Activated naive CD4-positive, alpha-beta T cell (primary cell): ENCODE data around the gene COL13A1.

Experiments
- DNase-seq, 4 experiments: peaks; one replicate each; lab custom pipeline; 2025; lab: John Stamatoyannopoulos, UW

The COL13A1 gene

DNA sequence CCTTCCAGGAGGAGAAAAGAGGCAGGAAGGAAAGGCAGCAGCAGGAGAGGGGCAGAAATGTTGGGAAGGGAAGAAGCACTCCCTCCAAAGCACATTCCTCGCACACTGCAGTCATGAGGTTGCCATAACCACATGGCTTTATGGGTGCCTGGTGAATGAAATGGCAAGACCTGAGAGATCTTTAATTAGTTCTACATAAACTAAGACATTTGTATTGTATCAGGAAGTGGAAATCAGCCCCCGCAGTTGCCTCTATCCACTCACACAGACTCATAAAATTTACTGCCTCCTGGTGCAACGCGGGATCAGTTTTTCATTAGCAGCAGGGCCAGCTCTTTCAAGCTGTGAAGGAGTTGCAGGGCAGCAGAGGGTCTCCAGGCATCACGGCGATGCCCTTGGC is 106.4 kb downstream of the COL13A1 start:
- DNase-seq = no peak

DNA sequence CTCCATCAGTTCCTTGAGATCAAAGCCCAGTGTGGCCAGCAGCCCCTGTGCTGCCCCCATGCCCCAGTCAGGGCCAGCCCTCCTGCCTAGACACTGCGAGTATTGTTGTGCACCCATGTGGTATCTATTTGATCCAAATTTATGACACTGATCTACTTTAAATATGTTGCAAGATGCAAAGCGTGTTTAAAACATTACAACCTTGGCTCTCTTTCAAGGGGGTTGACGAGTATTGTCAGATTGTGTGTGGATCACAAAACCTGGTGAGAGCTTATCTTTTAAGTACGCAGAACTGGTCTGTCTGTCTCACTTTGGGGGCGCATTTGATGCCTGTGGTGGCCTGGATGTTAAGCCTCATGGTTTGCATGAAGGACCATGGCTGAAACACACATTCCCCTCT is 108.9 kb downstream of the COL13A1 start:
- no peak for DNase-seq

DNA sequence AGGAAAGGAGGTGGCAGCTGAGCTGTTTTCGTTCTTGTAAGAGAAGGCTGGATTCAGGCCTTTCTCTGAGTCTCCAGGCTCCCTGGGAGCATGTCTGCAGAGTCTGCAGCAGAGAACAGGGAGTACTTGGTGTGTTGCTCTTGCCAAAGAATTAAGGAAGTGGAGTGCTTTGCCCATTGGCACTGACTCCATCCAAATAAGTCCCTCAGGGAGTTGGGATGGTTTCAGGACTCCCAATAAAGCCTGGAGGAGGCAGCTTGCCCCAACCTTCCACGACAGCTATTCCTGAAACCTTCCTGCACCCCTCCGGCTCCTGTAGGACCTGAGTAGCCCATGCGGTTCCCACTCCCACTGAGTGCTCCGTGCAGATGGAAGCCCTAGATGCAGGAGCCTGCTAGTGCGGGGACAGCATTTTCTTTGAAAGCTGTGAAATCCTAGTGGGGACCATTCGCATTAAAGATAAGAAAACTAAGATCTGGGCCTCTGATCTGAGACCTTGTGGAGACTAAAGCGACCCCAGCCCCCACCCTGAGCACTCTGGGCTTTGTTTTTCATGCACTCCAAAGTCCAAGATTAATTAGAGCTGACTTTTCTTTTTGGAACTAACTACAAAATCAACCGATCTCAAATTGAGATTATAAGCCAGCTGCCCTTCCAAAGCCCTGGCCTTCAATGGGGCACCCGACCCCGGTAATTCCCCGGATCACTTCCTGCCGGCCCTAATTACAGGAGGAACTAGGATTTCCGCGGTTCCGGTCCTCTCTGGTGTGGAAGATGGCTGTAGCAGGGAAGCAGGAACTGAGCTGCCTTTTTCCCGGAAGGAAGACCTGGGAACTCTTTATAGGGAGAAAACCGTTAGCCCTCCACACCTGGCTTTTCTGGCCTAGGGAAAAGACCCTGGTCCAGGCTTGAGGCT is 110.2 kb downstream of the COL13A1 start:
- DNase-seq = no peak

DNA sequence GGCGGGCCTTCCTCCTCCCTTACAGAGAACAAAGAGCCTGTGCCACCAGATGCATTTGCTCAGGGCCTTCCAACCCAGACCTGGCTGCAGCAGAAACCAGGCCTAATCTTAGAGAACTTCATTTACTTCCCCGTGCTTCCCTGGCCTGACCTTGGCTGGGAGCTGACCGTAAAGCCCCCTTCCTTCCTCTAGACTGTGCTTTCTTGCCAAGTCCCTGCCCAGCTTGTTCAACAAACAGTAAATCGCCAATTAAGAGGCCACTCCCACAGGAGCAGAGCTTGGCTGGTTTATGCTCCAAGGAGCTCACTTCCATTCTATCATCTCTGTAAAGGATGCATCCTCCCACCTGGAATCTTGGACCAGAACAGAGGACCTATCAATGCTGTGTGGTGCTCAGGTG is 110.9 kb downstream of the COL13A1 start:
- no peak for DNase-seq

DNA sequence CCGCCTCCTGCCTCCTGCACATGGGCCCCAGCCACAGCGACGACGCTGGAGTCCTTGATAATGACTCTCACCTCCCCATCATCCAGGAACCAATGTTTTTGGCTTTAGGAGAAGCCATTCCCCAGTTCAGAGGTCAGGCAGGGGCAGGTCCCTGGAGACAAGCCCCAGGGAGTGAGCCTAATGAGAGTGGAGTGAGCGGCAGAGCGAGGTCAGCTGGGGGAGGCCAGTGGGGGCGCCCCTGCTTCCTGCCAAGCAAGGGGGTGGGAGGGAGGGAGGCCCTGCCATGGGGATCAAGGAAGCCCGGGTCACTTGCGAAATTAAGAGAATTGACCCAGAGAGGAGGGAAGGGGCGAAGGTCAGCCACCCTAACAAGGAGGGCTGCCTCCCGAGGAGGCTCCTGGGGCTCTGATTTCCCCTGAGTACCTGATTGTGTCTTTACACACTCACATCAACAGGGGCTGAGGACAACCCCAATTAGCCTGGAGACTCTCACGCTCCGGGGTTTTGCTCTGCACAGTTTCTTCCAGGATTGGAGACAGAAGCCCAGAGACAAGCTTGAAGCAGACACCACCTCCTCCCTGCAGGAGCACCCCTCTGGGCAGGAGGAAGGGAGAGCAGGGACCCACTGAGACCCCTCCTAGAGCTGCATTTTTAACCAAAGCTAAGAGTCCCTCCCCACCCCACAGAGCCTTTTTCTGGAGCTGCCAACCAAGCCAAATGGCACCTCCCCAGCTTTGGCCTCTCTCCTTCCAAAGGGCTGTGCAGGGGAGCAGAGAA is 112.1 kb downstream of the COL13A1 start:
- DNase-seq = no peak

DNA sequence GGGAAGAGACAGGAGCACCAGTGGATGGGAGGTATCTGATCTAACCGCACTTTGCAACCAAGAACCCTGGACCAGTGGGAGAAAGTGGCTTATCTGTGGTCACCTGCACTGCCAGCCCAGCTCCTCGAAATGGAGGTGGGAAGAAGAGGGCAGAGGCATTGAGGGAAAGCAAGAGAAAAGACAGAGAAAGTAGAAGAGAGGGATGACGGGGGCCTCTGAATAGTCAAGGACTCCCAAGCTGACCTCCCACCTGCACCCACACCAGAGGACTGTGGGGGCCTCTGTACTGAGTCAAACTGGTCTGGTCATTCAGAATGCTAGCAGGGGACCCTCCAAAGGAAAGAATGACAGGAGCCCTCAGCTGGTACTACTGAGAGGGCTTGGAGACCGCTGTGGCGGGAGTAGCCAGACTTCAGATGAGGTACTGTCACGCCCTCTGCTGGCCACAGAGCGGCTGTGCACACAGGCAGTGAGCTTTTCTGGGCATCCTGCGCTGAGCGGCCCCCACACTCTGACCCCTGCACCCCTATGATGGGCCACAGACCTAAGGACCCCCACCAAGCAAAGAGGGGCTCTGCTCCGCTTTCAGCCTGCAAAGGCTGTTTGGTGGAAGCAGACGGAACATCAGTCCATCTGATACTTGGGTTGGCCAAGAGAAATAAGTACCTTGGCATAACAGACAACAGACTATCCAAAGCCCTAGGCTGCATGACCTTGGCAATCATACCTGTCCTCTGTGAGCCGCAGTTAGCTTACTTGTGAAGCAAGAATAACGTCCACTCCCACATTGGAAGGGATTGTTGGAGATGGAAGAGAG is 112.9 kb downstream of the COL13A1 start:
- peak in 2 of 4 experiments; percentile 13 to 14 for DNase-seq

DNA sequence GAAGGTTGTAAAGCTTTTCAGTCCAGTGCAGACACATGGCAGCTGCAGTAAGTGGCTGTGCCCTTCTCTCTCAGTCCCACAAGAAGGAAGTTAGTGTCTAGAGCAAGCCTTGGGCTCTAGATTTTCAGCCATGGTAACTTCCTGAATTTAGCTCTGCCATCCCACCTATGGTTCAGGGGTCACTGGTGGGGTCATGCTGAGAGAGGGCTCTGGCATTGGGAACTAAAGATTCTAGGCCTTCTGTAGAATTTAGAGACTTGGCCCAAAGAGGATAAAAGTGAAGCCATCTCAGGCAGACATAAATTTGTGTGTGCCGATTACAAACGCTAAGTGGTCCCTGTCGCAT is 113.5 kb downstream of the COL13A1 start:
- DNase-seq = no peak

DNA sequence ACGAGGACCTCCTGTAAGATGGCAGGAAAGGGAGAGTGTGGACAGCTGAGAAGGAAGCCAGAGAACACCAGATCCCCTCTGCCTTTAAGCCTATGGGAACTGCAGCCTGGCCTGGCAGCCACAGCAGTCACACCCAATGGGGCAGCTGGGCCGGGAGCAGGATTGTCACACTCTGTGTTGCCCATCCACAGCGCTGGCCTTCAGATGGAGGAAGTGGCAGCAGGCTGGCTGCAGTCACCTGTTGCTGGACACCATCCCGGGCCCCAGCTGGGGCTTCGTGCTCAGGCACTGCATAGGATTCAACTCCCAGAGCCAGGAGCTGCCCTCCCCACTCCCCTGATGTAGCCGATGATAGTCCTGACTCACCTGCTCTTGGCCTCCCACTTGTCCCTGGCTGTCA is 114.4 kb downstream of the COL13A1 start:
- DNase-seq = no peak

DNA sequence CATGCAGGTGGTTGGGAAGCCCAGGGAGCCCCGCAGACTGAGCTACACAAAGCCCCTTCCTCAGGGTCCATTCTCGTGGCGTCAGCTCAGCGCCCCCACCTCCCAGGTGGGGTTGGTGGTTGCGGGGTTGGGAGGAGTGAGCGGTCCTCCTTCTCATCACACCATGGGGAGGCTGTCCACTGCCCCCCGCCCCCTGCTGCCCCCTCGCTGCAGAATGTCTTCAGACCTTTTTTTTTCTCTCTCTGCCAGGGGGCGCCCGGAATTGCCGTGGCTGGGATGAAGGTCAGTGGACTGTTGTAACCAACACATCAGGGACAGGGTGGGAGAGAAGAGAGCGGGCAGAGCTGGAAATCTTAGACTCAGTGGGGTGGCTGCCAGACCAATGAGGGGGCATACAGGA is 116.3 kb downstream of the COL13A1 start:
- no peak for DNase-seq

DNA sequence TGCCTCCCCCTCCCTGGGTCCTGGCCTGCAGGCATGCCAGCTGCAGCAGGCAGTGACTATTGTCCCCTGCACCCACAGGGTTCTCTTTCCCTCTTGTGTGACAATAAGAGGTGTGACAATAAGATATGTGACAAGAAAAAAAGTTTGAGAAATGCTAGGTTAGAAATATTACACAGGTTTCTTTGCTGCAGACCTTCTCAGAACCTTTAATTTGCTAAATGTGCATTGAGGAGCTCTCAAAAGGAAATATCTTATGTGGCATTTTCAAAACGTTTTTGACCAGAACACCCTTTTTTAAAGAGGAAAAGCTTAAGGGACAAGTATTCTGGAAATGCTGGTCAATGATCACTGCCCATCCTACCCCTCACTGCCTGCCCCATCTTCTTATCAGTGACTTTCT is 117.5 kb downstream of the COL13A1 start:
- no peak for DNase-seq

DNA sequence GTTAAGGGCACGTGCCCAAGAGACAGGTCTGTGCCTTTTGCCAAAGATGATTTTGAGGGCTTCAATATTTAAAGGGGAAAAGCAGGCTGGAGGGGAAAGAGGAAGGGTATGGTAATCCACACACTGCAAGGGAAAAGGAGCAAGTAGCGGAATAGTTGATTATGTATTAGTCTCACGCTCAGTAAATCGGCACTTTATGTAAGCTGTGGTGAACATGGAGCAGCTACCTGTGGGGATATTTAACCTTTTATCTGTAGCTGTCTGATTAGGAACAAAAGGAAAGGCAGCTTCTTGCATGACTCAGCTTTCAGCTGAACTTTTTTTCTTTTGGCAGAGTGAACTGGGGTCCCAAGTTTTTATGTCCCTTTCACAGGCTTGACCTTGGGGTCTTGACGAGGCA is 123.4 kb downstream of the COL13A1 start:
- DNase-seq = no peak

DNA sequence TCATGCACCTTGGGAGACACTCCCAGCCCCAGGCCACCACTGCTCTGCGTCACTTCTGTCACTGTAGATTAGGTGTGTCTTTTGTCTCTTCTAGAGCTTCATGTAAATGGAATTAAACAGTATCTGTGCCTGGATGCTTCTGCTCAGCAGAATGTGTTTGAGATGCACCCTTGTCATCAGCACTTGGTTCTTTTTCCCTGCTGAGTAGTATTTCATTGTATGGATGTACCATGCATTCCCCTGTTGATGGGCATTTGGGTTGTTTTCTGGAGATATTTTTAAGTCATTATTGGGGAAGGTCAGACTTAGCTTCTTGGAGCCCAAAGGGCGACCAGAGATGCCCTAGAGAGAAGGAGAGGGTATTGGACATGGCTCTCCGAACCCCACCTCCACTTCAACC is 126.6 kb downstream of the COL13A1 start:
- DNase-seq = no peak

DNA sequence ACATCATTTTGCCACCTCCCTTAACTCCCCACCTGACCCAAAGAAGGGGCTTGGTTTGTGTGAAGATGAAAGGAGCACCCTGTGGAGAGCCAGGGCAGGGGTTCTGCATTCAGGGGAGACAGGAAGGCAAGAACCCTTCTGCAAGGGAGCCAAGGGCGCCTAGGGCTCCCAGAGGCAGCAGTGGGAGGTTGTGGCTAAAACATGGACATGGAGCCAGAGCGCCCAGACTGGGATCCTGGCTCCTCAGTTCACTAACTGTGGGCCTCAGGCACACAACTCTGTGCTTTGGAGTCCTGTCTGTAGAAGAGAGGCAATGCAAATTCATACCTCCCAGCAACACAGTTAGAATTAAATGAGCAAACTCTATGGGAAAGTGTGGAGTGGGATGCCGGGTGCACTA is 127.9 kb downstream of the COL13A1 start:
- DNase-seq = no peak

DNA sequence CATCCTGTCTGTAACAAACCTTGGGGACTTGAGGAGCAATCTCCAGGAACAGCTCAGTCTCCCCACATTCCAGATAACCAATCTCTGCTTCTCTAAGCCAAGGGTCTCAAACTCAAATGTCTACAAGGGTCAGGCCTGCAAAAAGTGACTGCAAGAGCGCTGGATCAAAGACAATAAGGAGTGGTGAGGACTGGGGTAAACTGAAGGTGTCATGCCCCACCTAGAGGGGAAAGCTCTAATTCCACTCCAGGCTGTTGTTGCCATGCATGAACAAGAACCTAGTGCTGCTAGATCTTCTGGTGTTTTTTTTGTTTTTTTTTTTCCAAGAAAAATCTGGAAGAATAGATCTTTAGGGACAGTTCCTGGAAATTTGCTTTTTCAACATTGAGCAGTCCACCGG is 133.1 kb downstream of the COL13A1 start:
- DNase-seq = no peak

DNA sequence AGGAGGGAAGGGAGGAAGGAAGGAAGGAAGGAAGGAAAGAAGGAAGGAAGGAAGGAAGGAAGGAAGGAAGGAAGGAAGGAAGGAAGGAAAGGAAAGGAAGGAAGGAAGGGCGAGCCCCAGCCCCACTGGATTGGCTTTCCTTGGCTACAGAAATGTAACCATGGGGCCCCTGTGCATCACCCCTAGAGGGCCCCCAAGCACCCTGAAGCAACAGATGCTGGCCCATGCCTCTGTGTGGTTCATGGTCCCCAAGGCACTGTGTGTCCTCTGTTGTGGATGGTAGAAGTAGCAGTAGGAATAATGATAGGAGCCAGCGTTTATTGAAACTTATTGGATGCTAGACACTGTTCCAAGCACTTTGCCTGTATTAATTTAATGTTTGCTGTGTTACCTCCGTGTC is 134.4 kb downstream of the COL13A1 start:
- no peak for DNase-seq

DNA sequence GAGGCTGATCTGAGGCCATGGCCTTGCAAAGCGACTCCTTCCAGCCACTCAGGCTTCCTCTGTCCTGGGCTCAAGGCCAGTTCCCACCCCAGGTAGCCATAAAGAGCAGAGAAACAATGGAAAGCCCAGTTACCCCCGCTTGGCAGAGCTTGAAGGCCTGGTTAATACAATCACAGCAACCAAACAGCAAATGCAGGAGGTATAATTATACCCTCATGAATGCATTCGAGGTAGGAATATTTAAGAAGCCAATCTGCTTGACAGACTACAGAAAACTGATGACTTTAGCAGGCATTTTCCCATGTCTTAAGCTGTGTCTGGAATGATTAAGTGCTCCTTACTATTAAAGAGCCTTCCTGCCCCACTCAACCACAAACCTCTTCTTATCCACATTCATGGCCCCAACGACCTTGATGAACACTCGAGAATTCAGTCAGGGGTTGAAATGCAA is 136.9 kb downstream of the COL13A1 start:
- DNase-seq = no peak

DNA sequence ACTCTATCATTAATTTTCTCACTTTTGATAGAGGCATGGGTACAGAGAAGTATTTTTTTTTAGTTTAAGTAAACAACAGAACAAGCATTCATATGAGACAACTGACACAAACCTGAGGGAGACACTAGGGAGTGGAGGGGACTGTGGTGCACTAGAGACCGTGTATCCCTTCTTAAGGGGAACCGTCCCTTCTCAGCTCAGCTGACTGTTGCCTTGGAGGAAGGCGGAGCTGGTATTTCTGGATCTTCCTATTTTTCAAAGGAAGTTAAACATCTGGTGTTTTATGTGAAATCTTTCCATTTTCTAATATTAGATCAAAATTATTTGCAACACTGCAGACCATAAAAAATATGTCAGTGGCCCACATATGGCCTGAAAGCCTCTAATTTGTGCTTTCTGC is 137.4 kb downstream of the COL13A1 start:
- DNase-seq = no peak

DNA sequence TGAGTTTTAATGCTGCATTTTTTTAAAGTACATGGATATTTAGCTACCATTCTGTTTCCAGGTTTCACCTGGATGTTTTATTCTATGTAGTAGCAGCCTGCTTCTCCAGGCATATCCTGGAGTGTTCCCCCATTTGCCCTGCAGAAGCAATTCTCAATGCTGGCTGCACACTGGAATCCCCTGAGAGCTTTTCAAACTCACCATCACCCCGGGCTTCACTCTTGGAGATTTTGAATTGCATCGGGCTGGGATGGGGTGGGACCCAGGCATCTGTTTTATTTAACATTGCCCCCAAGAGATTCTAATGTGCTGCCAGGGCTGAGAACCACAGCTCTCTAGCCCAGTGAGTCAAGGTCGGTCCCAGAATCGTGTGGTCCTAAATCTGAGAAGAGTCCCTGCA is 137.8 kb downstream of the COL13A1 start:
- DNase-seq = no peak

DNA sequence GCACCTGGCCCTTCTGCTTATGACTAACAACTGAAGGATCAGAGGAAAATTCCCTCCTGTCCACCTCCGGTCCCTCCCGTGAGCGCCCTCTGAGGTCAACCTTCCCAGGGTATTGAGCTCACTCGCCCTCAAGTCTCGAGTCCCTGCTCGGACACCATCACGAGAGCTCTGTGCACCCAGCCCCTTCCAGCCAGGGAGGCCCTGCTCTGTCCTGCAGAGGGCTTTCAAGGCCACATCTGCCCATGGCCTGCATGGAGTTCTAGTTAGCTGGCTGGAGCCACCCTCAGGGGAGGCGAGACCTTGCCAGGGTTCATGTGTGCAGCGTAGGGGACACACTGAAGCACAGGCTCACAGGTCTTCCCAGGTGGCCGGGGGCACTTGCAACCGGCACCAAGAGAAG is 140.0 kb downstream of the COL13A1 start:
- DNase-seq = no peak

DNA sequence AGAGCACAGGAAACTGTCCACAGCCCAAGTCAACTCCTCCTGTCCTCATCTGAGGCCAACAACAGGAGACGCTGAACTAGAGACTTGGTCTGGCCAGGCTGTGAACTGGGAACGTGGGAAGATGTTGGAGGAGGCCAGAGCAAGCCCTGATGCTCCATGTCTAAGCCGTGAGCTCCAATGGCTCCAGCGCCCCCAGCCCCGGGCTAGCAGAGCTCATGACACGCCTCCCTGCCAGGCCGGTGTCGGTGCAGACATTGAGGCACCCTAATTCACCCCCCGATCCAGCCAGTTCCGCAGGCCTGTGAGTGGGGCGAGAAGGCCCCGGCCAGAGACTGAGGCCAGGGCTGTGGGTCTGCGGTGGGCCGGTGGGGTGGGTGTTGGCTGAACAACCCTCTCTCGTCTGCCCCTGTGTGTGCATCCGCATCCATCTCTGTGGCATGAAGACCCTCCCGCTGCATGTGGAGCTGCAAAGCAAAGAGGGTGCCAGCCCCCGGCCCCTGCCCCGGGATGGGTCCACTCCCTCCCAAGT is 141.7 kb downstream of the COL13A1 start:
- no peak for DNase-seq

DNA sequence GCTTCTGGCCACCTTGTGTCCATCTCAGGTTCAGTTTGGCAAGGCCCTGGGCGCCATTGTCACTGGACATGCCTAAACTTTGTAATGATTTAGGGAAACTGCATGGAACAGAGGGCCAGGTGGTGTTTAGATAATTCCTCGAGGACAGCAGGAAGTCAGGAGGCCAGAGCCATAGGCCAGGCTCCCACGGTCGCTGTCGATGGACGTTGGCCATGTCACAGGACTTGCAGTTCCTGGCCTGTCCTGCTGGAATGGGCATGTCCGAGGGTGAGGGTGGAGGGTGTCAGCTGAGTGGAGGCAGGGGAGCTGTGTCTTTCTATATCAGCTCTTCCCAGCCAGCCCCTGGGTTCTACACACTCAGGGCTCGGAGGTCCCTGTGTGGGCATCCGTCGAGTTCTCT is 143.1 kb downstream of the COL13A1 start:
- DNase-seq = no peak

DNA sequence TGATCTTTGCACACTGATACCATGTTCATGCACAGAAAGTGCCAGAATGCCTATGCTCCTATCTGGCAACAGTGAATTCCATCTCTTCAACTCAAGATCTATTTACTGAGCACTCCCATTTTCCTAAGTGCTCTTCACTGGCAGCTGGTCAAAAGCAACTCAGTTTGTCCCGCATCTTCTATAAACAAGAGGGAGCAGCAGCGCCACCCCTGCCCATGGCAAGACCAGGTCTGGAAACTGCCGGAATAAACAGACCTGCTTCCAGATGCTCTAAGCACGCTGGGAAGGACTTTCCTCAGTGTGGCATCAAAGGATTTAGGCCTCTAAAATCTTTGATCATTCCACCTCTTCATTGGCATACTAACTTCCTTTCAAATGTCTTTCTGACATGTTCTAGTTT is 146.6 kb downstream of the COL13A1 start:
- no peak for DNase-seq
